NCI-H2227 treated with DMSO at 0.1 percent for 48 hours (cell line): ENCODE results near the gene PAX5.

Experiments used
- DNase-seq: peaks from one replicate; lab custom pipeline; 2025; lab: John Stamatoyannopoulos, UW

Gene PAX5

GRCh38 chr9:36932198-36932597 lies 101.9 kb downstream of the PAX5 start:
- no peak for DNase-seq

GRCh38 chr9:36930941-36931340 lies 103.1 kb downstream of the PAX5 start:
- no peak for DNase-seq

GRCh38 chr9:36929350-36929675 lies 104.8 kb downstream of the PAX5 start:
- no peak for DNase-seq

DNA sequence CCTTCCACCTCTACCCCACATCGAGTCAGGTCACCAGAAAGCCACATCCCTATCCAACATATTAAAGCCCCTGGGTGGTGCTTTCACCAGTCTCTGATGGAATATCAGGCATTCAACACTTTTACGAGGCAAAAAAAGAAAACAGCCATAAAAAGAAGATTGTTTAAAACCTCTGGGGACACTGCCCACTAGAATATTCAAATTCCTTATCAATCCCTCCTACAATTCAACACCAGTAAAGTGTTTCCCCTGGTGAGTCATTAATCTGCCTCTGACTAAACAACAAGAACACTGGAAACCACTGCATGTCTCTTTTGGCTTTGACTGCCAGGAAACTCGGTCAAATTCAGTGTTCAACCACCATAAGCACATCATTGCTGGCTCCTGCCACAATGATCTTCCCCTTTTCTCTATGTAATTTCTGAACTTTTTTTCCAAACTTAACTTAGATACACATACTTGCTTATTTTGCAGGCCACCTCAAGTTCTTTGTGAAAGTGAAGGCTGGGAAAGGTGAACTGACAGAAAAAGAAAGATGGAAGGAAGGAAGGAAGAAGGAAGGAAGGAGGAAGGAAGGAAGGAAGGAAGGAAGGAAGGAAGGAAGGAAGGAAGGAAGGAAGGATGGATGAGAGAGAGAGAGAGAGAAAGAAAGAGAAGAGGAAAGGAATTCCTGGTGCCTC lies 105.3 kb downstream of the PAX5 start:
- DNase-seq, result no peak

DNA sequence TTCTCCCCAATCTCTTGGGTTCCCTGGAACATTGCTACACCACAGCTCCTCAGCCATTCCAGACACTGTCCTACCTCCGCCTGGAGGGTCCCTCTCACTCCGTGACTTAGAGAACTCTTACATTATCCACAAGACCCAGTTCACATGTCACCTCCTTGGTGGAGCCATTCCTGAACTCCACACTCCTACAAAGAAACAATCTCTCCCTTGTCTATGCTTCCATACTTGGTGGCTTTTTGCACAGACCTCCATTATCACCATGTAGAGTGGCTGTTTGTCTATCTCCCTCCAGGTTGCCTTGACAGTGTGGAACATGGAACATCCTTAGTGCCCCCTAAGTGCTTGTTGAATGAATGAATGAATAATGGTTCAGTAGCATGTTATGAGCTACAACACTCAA lies 105.9 kb downstream of the PAX5 start:
- DNase-seq, result no peak

DNA sequence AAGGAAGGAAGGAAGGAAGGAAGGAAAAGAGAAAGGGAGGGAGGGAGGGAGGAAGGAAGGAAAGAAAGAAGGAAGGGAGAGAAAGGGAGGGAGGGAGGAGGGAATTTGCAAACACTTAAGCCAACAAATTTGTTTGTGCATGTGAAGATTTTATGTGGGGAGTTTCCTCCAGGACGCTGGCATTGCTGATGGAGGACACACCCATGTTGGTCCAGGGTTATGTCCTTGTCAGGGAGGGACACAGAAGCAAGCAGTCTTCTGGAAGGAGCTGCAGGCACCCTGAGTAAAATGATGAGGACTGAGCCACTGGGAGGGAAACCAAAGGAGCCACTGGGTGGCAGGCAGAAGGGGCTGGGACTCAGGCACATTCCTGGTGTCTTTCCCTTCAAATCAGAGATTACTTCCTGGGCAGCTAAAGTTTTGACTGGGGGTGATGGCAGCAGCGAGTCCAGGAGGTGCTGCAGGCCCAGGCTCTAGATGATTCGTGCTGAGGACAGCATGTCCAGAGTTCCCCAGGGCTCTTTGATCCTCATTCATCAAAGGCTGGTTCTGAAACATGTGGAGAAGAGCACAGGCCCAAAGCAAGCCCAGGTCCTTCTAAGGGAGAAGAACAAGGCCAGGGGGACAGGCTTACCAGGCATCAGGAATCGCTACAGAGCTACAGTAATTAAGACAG lies 109.2 kb downstream of the PAX5 start:
- DNase-seq, result no peak

DNA sequence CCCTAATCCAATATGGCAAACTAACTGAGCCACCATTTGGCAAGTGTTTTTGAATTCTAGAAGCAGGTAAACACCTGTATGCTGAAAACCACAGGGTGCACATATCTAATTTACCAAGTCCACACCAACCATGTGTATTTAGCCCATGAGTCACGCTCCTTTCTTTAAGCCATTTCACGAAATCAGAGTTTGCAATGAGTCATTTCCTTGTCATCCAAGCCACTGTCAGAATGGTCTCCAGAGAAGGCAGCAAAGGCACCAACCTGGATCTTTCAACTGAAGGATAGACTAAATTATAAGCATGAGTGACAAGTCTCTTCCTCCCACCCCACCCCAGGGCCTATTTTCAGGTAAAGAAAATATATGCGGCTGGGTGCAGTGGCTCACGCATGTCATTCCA lies 110.0 kb downstream of the PAX5 start:
- no peak for DNase-seq

GRCh38 chr9:36923025-36923625 lies 110.9 kb downstream of the PAX5 start:
- DNase-seq, result no peak

GRCh38 chr9:36922548-36922947 lies 111.5 kb downstream of the PAX5 start:
- no peak for DNase-seq

DNA sequence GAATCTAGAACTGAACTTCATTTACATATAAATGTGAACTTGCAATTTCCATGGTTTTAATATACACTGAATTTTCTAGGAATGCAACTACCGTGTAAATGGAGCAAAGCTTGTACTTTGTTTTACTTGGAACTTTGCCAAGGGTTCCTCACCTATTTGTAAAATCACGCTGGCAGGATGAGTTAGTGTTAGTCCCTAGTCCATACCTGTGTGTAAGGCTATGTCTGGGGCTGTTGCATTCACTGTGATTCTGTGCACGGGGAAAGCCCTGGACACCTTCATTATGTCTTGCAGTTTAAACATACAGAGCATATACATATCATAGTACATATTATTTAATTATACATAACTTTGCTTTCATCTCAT lies 119.9 kb downstream of the PAX5 start:
- DNase-seq, result no peak

- DNase-seq, result no peak
Measured at GRCh38 chr9:36913393-36914211, 120.5 kb downstream of the PAX5 start.

DNA sequence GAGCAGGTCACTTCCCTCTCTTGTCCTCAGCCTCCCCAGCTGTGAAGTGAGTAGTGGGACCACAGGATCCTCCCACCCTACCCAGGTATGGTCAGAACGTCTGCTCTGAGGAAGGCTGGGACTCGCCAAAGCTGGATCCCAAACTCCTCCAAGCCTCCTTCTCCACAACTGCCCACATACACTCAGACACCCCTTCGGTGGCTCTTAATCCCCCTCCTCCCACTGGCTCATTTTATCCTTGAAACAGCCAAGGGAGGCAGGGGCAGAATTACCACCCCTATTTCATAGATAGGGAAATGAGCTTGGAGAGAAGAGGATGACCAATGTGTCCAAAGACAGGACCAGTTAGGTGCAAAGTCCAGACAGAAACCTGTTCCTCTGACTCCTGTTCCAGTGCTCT lies 121.4 kb downstream of the PAX5 start:
- no peak for DNase-seq

DNA sequence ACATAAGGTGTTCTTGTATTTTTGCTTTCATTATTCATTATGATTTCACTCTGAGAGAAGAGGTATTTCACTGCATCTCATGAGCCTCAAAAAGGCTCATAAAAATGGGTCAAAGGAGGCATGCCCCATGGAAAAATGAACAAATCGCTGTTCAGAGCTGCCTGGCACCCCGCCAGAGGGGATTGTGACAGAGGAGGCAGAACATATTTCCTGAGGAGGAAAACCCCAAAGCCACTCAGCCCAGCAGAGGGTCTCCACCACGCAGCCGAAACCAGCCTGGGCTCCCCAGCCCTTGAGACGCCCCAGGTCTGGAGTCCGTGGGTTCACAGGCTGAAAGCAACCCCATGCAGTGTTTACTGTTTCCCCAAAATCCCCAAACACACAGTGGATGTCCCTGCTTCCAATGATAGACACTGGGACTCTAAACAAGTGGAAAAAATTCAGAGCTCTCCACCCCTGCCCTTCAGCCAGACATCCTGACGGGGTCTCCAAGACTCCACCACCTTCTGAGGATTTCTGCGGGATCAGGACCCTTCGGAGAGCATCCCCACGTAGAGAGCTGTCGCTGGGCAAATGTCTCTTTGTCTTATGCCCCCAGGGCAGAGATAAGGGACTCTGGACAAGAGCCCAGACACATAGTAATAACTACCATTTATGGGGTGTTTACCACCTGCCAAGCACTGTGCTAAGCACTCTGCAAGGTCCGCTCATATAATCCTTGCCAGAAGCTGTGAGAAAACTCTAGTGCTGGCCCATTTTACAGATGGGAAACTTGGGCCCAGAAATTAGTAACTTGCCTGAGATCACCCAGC lies 122.3 kb downstream of the PAX5 start:
- DNase-seq, result no peak

DNA sequence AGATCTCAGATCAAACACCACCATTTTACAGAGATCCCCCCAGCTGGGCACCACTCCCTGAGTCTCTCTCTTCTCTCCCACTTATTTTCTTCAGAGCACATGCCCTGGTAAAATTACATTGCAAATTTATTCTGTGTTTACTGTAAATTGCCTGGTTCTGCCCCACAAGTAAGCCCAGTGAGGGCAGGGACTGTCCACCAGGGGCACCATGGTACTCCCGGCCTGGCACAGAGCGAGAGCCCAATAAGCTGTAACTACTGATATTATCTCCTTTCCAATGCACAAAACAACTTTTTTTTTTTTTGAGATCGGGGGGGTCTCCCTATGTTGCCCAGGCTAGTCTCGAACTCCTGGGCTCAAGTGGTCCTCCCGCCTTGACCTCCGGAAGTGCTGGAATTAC lies 123.0 kb downstream of the PAX5 start:
- DNase-seq, result no peak

GRCh38 chr9:36906492-36906891 lies 127.6 kb downstream of the PAX5 start:
- DNase-seq, result no peak

DNA sequence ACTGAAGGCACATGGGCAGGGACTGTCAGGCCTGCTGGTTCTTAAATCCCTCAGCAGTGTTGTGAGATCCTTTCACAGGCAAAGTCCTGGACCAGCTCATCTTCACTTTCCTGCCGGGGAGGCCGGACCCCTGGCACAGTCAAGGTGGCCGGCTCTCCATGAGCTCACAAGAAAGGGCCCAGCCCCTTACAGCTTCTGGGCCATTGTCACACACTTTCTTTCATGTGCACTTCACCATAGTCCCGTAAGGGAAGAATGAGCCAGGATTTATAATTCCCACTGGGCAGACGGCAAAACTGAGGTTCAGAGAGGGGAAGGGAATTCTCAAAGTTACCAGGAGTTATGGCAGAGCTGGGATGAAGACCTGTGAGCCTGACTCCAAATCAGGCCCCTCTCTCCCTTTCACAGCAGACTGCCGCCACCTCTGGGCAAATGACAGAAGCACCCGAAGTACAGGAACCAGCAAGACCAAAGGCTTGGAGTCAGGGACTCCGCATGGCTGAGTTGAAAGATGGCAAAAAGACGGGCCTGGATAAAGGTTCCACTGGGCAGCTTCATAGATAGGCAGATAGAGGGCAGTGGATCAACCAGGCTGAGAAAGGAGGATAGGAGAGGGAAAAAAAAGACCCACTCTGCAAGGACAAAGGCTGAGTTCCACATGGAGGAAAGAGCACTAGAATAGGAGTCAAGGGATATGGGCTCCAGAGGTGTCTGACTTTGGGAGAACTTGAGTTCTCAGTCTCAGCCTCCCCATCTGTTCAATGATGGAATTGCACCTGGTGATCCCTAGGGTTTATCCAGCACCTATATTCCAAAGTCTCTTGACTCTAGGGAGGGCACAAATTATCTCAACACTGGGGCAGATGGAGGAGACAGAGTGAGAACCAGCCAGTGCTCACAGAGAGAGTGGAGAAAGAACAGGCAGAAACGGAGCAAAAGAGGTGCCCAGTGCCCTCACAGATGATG lies 128.7 kb downstream of the PAX5 start:
- DNase-seq, result no peak

DNA sequence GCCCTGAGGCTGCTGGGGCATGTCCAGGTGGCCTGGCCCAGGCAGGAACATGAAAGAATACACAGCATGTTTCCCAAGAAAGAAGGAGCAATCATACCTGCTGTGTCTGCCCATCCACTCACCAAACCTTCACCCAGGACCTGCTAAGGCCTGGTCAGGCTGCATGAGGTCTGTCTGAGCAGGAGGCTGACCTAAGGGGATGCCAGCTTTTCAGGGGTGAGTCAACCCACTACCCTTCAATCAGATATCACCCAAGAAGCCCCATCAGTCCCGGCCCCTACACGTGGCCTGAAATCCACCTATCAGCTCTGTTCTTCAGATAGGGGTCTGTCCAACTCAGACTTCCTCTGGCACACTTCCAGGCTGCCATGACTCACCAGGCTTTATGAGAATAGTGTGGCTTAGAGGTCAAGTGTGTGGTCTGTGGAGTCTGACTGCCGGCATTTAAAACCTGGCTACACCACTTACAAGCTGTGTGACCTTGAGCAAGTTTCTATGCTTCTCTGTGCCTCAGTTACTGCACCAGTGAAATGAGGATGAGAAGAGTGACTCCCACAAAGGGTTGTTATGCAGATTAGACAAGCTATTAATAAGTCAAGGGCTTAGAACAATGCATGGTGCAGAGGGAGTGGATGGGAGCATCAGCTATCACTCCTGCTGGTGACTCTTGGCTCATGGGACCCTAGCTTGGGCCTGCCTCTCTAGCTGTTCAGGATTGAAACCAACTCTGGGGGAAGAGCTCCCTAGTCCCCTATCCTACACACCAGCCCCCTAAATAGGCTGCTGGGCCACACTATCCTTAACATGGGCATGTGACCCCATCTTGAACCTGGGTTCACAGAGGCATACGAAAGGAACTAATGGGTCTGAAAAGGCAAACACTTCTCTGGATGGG lies 130.3 kb downstream of the PAX5 start:
- no peak for DNase-seq

GRCh38 chr9:36902861-36903524 lies 131.1 kb downstream of the PAX5 start:
- DNase-seq, result no peak

GRCh38 chr9:36902080-36902716 lies 131.9 kb downstream of the PAX5 start:
- DNase-seq, result peak; percentile 26
